Measurements from ENCODE around the gene C6orf141. TPM values are rescaled to one million over a fixed set of nuclear protein-coding genes. Genes with fewer than 3 reads are reported as not detected.

The C6orf141 gene
- total and polyA plus RNA-seq, 8 donors, result 2.4 to 21.1 (median 7.4) TPM

DNA sequence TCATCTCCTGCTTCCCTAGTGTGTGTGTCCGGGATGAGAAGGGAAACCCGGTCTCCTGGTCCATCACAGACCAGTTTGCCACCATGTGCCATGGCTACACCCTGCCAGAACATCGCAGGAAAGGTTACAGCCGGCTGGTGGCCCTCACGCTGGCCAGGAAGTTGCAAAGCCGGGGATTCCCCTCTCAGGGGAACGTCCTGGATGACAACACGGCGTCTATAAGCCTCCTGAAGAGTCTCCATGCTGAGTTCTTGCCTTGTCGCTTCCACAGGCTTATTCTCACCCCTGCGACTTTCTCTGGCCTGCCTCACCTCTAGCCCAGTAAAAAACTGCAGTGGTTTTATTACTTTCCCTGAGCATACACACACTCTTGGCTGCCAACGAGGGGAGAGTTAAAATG lies 23.9 kb upstream of the C6orf141 start:
- Histone ChIP-seq H3K27ac (no peak overlapping the region), H3K4me3 (no peak overlapping the region), H3K27me3 (no peaks in the 10 kb centered on the region), H3K9me3 (no peaks in the 10 kb centered on the region), H3K36me3 (no peaks in the 10 kb centered on the region), H3K4me1 (peaks cover 5 to 18% (median 15%) of the 10 kb centered on the region in 3 donors)
- ATAC-seq (no peak), FAIRE-seq (no peak), DNase-seq (no peak)
- intact Hi-C loops (cut with DNase I), result no loop called here
- TF ChIP-seq, protein P1, sequence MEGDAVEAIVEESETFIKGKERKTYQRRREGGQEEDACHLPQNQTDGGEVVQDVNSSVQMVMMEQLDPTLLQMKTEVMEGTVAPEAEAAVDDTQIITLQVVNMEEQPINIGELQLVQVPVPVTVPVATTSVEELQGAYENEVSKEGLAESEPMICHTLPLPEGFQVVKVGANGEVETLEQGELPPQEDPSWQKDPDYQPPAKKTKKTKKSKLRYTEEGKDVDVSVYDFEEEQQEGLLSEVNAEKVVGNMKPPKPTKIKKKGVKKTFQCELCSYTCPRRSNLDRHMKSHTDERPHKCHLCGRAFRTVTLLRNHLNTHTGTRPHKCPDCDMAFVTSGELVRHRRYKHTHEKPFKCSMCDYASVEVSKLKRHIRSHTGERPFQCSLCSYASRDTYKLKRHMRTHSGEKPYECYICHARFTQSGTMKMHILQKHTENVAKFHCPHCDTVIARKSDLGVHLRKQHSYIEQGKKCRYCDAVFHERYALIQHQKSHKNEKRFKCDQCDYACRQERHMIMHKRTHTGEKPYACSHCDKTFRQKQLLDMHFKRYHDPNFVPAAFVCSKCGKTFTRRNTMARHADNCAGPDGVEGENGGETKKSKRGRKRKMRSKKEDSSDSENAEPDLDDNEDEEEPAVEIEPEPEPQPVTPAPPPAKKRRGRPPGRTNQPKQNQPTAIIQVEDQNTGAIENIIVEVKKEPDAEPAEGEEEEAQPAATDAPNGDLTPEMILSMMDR (IDR thresholded peaks at IDR 0.05), result no peak
- 86 to 91% methylated on average over 12 of the region's 12 CpGs for WGBS, 2 donors

- ATAC-seq (no peak), DNase-seq (no peak), FAIRE-seq (no peak)
- intact Hi-C loops (cut with DNase I), result no loop called here
- Histone ChIP-seq H3K27me3 (no peaks in the 10 kb centered on the region), H3K36me3 (no peaks in the 10 kb centered on the region), H3K4me3 (no peak overlapping the region), H3K27ac (no peak overlapping the region), H3K4me1 (peaks cover 5 to 16% (median 8%) of the 10 kb centered on the region in 3 donors), H3K9me3 (no peaks in the 10 kb centered on the region)
- TF ChIP-seq, protein P1 (IDR thresholded peaks at IDR 0.05), result no peak
- WGBS, 2 donors, result 42 to 62% methylated on average over 1 of the region's 1 CpG
Measured at GRCh38 chr6:49527320-49527719, 23.1 kb upstream of the C6orf141 start.

DNA sequence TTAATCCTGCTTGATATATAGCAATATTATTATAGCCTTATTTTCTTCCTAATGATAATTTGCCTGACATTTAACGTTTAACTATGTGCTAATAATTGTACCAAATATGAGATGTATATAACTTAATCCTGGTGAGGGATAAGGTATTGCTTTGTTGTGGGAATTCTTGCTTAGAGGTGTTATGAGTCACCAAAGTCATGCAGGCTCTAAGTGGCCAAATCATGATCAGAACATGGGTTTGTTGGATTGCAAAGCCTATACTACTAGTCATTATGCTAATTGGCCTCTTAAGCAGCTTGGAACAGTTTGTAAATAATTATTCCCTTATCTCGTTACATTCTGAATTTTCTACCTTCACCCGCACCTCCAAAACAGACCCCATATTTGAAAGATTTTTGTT lies 21.9 kb upstream of the C6orf141 start:
- no peak for FAIRE-seq
- no peaks in the 10 kb centered on the region for H3K9me3 ChIP-seq
- H3K27me3 ChIP-seq, result no peaks in the 10 kb centered on the region
- intact Hi-C loops (cut with DNase I), result no loop called here
- DNase-seq, result no peak
- no peak overlapping the region for H3K27ac ChIP-seq
- peaks cover 2 to 4% (median 4%) of the 10 kb centered on the region in 3 donors for H3K4me1 ChIP-seq
- H3K4me3 ChIP-seq, result no peak overlapping the region
- 58 to 65% methylated on average over 3 of the region's 3 CpGs for WGBS, 2 donors
- TF ChIP-seq, protein P1 (IDR thresholded peaks at IDR 0.05), result no peak
- ATAC-seq, result no peak
- H3K36me3 ChIP-seq, result no peaks in the 10 kb centered on the region

GRCh38 chr6:49530141-49530776 lies 20.2 kb upstream of the C6orf141 start:
- Histone ChIP-seq H3K27me3 (no peaks in the 10 kb centered on the region), H3K27ac (no peak overlapping the region), H3K4me1 (no peaks in the 10 kb centered on the region), H3K9me3 (no peaks in the 10 kb centered on the region), H3K36me3 (no peaks in the 10 kb centered on the region), H3K4me3 (no peak overlapping the region)
- WGBS, 2 donors, result 68 to 85% methylated on average over 2 of the region's 2 CpGs
- TF ChIP-seq, protein P1 (IDR thresholded peaks at IDR 0.05), result no peak
- no peak for FAIRE-seq
- no peak for ATAC-seq
- intact Hi-C loops (cut with DNase I), result loop anchor here in 2 of 3 donors (5.0 to 10.0 kb wide), 2 partner anchors 75 to 77 kb away; no protein-coding TSS in a partner anchor
- DNase-seq, result no peak
